Frontal cortex (tissue), 4 donors: ENCODE measurements around the gene VIT. TPM values are rescaled to one million over a fixed set of nuclear protein-coding genes. Genes with fewer than 3 reads are reported as not detected.

Experiments used
- DNase-seq, 2 donors: peaks; one replicate each; pipeline ENCODE4 v3.0.0; 2012; ENCODE audit warnings: low spot score in 2 of 2
- FAIRE-seq: peaks from 2 replicates; lab custom pipeline; 2012; peaks lifted over from hg19 to GRCh38; lab: Jason Lieb, UNC
- total RNA-seq: library from RNA; depleted of rRNA; stranded (reverse); fragments of >200 nt; gene quantifications from one replicate; pipeline ENCODE4 v1.2.3, GENCODE V29; 2014
- donor health status: control.
- donor health status: control.
- donor health status: control.

Gene VIT, protein sequence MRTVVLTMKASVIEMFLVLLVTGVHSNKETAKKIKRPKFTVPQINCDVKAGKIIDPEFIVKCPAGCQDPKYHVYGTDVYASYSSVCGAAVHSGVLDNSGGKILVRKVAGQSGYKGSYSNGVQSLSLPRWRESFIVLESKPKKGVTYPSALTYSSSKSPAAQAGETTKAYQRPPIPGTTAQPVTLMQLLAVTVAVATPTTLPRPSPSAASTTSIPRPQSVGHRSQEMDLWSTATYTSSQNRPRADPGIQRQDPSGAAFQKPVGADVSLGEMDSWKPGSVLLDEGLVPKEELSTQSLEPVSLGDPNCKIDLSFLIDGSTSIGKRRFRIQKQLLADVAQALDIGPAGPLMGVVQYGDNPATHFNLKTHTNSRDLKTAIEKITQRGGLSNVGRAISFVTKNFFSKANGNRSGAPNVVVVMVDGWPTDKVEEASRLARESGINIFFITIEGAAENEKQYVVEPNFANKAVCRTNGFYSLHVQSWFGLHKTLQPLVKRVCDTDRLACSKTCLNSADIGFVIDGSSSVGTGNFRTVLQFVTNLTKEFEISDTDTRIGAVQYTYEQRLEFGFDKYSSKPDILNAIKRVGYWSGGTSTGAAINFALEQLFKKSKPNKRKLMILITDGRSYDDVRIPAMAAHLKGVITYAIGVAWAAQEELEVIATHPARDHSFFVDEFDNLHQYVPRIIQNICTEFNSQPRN
- total RNA-seq: 0.41 TPM

DNA sequence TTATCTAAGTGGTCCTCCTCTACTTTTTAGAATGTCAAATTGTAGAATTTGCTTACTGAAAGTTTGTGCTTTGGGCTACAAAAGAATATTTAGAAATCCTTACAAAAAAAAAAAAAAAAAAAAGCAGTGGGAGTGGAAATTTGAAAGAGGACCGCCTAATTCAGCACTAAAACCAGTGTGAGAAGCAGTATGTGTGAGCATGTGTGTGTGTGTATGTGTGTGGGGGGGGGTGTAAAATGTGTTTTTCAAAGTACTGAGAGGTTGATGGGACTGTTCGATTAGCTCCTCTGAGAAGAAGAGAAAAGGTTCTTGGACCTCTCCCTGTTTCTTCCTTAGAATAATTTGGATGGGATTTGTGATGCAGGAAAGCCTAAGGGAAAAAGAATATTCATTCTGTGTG is at the start of gene VIT:
TSS of gene VIT (plus strand) at position 175 of the 400 bp plus-strand sequence. CDS start 19,664 bp downstream, outside the sequence.
- FAIRE-seq: no peak
- DNase-seq: no peak

DNA sequence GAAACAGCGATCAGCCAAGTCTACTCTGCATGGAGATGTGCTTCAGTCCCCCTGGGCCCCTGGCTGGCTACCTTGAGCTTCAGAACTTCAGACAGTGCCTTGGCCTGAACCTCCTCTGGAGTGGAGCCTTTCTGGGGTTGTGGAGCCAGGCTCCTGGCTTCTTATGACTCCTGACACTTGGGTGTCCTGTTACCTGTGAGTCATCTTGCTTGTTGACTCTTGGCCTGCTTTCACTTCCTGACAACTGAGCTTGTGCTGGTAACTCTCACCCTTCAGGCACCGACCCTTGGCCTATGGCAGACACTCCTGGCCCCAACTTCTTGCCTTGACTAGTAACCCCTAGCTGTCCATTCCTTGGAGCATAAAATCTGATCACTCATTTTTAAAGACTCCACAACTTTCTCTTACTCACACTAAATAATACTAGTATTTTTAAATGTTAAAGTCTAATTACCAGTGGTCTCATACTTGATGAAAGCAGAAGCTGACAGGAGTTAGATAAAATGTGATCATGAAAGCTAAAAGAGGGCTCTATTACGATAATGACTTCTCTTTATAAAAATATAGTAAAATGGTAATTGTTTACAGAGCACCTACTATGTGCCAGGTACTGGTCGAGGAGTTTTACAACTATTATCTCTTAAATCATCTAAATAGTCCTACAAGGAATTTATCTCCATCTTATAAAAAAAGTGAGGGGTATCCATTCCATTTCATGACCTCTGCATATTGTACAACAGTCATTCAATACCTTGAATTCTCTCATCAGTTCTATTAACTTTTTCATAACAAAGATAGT is 46.3 kb upstream of the VIT start:
- DNase-seq (no peak), FAIRE-seq (no peak)

DNA sequence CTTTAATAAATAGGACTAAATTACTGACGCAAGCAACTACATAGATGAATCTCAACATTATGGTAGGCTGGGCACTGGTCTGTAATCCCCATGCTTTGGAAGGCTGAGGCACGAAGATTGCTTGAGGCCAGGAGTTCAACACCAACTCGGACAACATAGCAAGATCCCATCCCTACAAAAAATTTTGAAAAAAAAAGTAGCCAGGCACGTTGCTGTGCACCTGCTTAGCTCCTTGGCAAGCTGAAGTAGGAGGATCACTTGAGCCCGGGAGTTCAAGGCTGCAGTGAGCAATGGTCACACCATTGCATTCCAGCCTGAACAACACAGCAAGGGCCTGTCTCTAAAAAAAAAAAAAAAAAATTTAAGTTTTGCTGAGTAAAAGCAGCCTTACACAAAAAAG is 43.4 kb upstream of the VIT start:
- DNase-seq (no peak), FAIRE-seq (no peak)

DNA sequence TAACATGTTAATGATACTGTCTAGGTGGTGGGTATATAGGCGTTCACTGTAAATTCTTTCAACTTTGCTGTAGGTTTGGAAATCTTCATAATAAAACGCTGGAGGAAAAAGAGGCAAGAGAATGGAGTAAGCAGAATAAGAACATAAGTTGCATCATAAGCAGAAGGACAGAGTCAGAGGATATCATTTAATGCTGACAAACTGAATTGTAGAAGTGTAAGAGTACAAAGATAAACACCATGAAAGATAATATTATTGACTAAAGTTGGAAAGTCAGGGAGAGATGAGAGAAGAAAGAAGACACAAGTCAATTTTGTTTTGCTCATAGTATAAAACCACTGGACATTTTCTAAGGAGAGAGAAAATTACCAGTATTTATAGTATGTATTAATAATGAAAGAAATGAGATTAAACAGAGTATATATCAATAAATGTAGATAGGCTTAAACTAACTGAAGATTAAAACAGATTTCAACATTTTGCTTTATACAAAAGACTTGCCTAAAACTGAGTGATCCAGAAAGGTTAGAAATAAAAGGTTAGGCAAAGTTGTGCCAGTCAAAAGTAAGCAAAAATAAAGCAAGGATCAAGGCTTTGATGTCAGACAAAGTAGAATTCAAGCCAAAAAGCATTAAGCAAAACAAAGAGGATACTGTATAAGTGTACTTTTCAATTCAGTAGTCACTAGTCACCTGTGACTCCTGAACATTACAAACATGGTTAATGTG is 42.4 kb upstream of the VIT start:
- DNase-seq (no peak), FAIRE-seq (no peak)

DNA sequence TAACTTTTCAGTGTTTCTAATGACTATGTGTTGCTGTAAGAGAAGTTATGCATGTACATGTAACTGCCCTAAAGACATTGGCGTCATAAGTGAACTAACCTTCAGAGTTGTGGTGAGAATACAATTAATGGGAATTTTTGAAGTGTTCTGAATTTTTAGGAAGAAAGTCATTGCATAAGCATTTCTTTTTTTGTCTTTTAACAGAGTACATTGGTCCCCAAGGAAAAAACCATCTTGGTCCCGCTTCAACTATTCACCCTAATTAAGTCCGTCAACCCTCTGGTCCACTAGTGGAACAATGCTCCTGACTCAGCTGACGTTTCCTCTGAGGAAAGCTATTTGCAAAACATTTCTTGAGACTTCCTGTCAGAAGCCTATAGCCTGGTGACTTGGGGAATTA is 41.1 kb upstream of the VIT start:
- FAIRE-seq (no peak), DNase-seq (no peak)

DNA sequence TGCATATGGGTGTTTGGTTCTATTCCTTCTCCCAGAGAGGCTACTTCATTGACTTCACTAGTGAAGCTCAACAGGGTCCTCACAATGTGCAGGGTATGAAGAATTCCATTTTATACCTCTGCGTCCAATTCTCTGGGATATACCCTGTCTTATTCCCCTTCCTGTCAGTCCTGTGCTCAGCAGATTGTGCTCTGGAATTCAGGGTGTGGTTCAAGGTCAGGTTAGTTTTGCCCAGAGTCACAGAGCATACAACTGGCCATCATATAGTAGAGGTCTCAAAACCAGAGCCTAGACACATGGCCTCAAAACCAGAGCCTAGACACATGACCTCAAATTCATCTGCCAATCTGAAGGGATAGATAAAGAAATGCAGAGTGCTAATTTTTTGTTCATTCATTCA is 38.8 kb upstream of the VIT start:
- FAIRE-seq (no peak), DNase-seq (no peak)

DNA sequence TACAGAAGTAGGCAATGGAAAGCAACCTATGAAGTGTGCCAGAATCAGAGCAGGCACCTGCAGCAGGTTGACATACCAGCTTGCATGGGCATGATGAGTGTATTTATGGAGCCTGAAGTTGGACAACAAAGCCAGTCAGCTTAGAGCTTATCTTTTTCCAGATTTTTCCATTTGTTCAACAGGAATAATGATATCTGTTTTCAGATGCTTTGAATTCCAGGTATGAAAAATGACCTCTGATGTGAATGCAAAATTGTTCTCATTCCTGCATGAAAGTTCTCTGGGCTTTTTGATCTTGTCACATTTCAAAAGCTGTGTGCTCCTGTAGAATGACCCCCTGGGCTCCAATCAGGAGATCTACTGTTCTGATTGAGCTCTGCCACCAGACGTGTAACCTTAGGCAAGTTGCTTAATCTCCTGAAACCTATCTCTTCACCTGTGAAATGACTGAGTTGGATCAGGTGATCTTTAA is 38.2 kb upstream of the VIT start:
- DNase-seq: no peak
- FAIRE-seq: no peak

DNA sequence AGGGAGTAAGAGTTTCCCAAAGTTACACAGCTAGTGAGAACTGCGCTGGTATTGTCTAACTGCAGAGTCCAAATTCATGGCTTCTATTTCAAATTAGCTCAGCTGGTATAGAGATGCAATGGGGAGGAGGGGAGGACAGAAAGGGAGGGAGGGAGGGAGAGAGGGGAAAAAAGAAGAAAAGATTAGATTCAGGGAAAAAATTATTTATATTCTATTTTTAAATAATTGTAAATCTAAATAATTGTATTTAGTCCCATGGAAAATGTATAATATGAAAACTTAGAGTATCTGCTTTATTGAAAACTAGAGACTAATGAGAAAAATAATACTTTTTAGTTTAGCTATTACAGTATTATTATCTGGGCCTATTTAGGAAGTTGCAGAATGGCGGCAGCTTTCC is 37.3 kb upstream of the VIT start:
- FAIRE-seq (no peak), DNase-seq (no peak)

DNA sequence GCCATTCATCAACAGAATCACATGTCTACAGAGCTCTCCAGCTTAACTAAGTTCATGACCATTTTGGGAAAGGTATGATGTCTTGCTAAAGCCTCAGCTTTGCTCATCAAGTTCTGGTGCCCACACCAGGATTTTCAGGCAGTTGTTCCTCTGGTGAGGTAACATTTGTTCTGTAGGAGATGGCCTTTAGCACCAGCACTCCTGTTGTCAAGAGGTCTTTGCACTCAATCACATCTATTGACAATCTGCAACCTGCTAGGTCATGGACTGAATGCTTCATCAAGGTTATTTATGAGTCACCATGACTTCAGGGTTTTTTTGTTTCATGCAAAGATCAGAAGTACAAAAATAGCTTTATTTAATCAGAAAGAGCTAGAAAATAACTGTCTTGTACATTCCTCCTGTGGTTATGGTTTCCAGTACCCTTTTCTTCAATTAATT is 36.6 kb upstream of the VIT start:
- DNase-seq (no peak), FAIRE-seq (no peak)

DNA sequence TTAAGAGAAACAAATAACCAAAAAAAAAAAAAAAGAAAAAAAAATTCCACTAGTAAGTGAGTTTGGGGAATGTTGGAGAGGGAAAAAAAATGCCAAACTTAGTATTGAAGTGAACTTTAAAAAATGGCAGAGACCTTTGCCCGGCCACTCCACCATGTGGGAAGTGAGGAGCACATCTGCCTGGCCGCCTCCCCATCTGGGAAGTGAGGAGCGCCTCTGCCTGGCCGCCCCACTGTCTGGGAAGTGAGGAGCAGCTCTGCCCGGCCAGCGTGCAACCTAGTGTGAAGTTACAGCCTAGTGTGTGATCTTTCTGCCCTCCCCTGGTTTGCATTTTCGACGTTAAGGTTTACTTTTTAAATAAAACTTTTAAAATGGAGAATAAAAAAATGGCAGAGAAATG is 33.9 kb upstream of the VIT start:
- DNase-seq (no peak), FAIRE-seq (no peak)

DNA sequence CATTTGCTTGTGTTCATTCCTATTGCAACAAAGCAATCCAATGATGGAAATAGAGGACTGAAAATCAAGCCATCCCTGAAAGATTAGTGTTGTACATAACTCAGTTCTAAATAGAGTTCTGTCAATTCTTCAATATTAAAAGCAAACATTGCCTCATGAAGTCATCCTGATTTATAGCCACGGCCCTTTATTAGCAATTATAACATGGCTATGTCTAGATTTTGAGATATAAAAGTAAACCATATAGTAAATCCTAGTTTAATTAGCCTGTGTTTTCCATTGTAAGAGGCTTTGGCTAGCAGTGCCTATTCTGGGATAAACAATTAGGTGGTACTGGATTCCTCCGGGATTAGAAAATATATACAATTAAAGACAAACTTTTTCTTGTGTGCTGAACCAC is 33.2 kb upstream of the VIT start:
- no peak for DNase-seq

DNA sequence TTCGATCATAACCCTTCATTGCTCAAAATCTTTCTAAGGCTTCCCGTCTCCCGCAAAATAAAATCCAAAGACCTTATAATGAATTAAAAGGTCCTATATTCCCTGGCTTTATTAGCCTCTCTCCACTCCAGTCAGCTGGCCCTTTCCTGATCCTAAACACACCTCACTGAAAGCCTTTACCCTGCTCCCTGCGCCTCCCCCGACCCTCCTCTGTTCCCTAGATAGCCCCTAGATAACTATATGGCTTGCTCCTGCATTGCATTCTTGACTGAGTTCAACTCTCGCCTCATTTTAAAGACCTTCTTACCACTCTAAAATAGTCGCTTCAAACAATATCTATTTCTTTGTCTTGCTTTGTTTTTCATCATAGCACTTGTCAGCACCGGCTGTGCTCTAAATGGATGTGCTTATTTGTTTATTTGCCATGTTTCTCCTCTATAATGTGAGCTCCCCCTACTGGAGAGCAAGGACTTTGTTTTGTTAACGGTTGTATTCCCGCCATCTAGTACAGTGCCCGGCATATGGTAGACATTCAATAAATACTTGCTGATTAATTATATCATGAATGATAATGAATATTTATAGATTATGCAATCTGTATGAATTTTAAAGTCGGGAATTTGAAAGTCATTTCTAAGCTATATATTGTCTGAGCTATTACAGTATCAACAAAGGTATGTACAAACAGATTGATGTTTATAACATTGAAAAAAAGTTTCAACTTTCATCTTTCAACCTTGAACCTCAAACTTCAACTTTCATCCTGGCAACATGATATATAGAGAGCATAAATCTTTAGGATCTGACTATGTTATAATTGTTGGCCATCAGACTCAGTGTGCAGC is 32.4 kb upstream of the VIT start:
- FAIRE-seq (peak; percentile 80), DNase-seq (peak in 1 of 2 donors; percentile 31)

More for the DNA sequence above, 33.2 kb upstream of the VIT start:
- FAIRE-seq: no peak

DNA sequence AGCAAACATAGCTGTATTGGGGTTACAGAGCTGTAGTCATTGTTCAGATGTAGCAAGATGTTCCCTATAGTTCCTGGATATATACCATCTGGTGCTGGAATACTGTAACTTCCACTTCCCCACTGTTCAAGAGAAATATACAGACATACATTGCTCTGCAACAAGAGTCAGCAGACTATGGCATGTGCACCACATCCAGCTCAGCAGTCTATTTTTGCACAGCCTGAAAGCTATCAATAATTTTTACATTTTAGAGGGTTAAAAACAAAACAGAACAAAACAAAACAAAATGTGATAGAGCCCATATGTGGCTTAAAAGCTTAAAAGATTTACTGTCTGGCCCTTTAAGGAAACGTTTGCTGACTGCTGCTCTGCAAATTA is 31.8 kb upstream of the VIT start:
- FAIRE-seq (no peak), DNase-seq (no peak)

DNA sequence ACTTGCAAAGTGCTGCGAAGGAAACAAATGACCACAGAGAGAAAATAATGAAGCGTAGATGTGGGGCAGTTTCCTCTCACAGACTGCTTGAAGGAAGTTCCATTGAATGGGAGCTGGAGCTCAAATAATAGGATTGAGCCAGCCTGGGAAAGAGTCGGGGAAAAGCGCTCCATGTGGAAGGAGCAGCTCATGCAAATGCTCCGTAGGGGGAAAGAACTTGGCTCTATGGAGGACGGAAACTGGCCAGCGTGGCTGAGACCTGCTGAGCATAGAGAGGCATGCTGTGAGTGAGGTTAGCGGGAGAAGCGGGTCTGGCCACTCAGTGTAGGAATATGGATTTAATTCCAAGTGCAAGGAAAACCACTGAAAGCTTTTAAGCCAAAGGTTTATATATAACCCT is 28.6 kb upstream of the VIT start:
- DNase-seq (no peak), FAIRE-seq (no peak)

DNA sequence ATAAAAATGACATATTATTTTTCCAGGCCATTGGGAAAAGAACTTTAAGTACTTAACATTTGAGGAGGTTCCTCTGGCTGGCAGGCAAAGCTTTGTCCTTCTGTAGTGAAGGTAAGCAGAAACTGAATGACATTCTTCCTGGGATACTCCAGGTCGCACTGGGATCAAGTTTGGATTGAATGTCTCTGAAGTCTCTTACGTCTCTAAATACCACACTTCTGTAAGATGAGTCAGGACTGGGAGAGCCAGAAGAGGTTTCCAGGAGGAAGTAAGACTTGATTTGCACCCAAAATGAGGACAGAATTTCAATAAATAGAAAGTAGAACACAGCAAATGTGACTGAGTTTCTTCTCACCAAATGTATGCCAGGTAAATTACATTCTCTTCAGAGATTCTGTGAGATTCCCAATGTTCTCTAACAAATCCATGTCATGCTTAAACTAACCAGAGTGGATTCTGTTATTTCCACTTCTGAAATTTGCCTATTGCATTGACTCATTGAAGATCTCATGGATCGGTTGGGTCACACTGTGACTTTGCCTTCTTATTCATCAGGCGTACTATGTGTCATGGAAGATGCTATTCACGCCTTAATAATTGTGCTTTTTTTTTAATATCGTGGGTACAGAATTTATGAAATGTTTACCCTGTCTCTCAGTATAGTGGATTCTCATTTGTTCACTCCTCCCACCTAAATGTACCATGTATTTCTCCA is 25.5 kb upstream of the VIT start:
- FAIRE-seq (no peak), DNase-seq (no peak)

DNA sequence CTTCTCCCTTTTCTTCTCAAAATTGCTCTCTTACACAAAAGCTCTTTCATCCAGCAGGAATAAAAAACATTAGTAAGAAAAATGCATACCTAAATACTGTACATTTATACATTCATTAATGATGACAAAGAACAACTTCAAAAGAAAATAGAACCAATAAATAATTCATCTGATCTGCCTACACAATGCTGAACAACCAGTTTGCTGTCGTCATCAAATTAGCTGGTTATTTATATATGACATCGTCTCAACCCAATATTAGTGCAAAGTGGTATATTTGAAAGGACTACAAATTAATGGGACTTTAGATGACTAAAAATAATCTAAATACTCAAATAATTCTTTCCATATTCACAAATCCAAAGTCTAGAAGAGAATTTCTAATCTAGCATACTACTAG is 24.8 kb upstream of the VIT start:
- FAIRE-seq: no peak
- no peak for DNase-seq

DNA sequence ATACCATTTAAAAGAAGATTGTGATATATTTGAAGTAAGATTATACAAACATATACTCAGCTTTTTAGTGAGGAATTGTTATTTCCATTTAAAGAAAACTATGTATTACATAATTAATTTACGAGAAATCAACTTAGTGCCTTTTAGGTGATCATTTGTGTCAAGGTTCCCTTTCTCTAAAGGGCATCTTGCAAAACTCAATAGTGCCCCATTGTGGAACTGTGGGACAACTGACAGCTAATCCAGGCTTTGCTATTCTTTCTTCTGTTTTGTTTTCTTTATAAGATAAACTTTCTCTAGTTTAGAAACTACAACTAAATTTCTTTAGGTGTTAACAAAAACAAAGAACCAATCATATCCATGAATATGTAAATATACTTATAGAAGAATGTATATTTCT is 24.3 kb upstream of the VIT start:
- no peak for DNase-seq
- peak; percentile 77 for FAIRE-seq

DNA sequence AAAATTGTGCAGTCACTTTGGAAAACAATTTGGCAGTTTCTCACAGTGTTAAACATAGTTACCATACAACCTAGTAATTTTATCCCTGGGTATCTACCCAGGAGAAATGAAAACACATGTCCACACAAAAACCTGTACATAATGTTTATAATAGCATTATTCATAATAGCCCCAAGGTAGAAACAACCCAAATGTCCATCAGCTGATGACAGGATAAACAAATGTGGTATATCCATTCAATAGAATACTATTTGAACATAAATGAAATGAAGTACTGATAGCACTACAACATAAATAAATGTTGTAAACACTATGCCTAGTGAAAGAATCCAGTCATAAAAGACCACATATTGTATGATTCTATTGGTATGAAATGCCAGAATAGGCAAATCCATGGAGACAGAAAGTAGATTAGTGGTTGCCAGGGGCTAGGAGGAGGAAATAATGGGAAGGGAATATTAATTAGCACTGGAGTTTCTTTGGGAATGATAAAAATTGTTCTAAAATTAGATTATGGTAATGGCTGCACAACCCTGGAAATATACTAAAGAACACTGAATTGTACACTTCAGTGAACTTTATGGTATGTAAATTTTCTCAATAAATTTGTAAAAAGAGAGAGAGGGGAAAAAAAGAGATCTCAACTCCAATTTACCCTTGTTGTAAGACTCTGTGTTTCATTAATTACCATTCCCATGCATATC is 20.8 kb upstream of the VIT start:
- DNase-seq: no peak
- FAIRE-seq: no peak
